NCI-H187 (cell line): ENCODE data around the gene ARL5A.
"Not testable (repeated sequence)": the region's sequence is repeated elsewhere in the genome, so short reads cannot be mapped to it uniquely, and the experiment has no call there.

ENCODE experiments used
- DNase-seq, 2 experiments: peaks; one replicate each; lab custom pipeline; 2025; lab: John Stamatoyannopoulos, UW

ARL5A gene

GRCh38 chr2:151795646-151796240, 32.5 kb downstream of the ARL5A start:
- DNase-seq, result no peak

- DNase-seq, result not testable (repeated sequence)
Measured at GRCh38 chr2:151794422-151794821, 33.8 kb downstream of the ARL5A start.

- DNase-seq, result no peak
Measured at GRCh38 chr2:151793123-151793522, 35.1 kb downstream of the ARL5A start.

- no peak for DNase-seq
Measured at GRCh38 chr2:151792589-151792988, 35.6 kb downstream of the ARL5A start.

GRCh38 chr2:151791545-151791944, 36.7 kb downstream of the ARL5A start:
- DNase-seq, result no peak

GRCh38 chr2:151790689-151791088, 37.5 kb downstream of the ARL5A start:
- DNase-seq, result no peak

GRCh38 chr2:151789055-151789834, 39.0 kb downstream of the ARL5A start:
- no peak for DNase-seq

- DNase-seq, result no peak
Measured at GRCh38 chr2:151786483-151786882, 41.7 kb downstream of the ARL5A start.

- no peak for DNase-seq
Measured at GRCh38 chr2:151786077-151786476, 42.1 kb downstream of the ARL5A start.

- DNase-seq, result no peak
Measured at GRCh38 chr2:151783133-151783520, 45.1 kb downstream of the ARL5A start.

GRCh38 chr2:151782378-151783132, 45.7 kb downstream of the ARL5A start:
- DNase-seq, result no peak

- no peak for DNase-seq
Measured at GRCh38 chr2:151781642-151782041, 46.6 kb downstream of the ARL5A start.

GRCh38 chr2:151780938-151781337, 47.3 kb downstream of the ARL5A start:
- DNase-seq, result no peak

GRCh38 chr2:151777935-151778334, 50.3 kb downstream of the ARL5A start:
- DNase-seq, result no peak

GRCh38 chr2:151777487-151777886, 50.7 kb downstream of the ARL5A start:
- DNase-seq, result no peak

GRCh38 chr2:151776367-151776766, 51.9 kb downstream of the ARL5A start:
- DNase-seq, result no peak

GRCh38 chr2:151775057-151775740, 53.0 kb downstream of the ARL5A start:
- DNase-seq, result no peak

- DNase-seq, result no peak
Measured at GRCh38 chr2:151774506-151774905, 53.7 kb downstream of the ARL5A start.

- DNase-seq, result no peak
Measured at GRCh38 chr2:151771599-151772358, 56.4 kb downstream of the ARL5A start.

- no peak for DNase-seq
Measured at GRCh38 chr2:151770995-151771394, 57.2 kb downstream of the ARL5A start.

- DNase-seq, result no peak
Measured at GRCh38 chr2:151769606-151770005, 58.6 kb downstream of the ARL5A start.

- no peak for DNase-seq
Measured at GRCh38 chr2:151767536-151767935, 60.7 kb downstream of the ARL5A start.
